ENCODE measurements around the gene ZNF665.
A peak's percentile ranks its signal among the peaks of the same experiment; 100 is the strongest.
"Not testable (repeated sequence)": the region's sequence is repeated elsewhere in the genome, so short reads cannot be mapped to it uniquely, and the experiment has no call there.

The ZNF665 gene

GRCh38 chr19:53192771-53193534, at the start of gene ZNF665:
ZNF665 (minus strand) TSS chr19:53193358; CDS start chr19:53182898, 10,460 bp downstream.
- peak within 1 kb of the TSS; percentile 68 to 69 for H3K4me3 ChIP-seq
- peak; percentile 87 to 93 for DNase-seq
- H3K9me3 ChIP-seq, result no peaks in the 10 kb centered on the region
- no peaks in the 10 kb centered on the region for H3K27me3 ChIP-seq
- intact Hi-C loops (cut with DNase I; ENCODE audit: low total_unique reads), result loop anchor here (10.0 kb wide), 2 partner anchors 62 to 142 kb away; partner anchors contain the start of genes VN1R2, ZNF677 and ZNF845
- H3K36me3 ChIP-seq, result peaks cover 0 to 4% (median 0%) of the 10 kb centered on the region in 3 donors
- peaks cover 0 to 25% (median 13%) of the 10 kb centered on the region in 4 donors for H3K4me1 ChIP-seq
- TF ChIP-seq CTCF (IDR thresholded peaks at IDR 0.05), result no peak
- H3K27ac ChIP-seq, result peak within 1 kb of the TSS; percentile 73 to 78

GRCh38 chr19:53237114-53237777, 44.1 kb upstream of the ZNF665 start:
- no peak for DNase-seq
- Histone ChIP-seq H3K27me3 (no peaks in the 10 kb centered on the region), H3K4me1 (no peaks in the 10 kb centered on the region), H3K9me3 (peaks cover 25 to 100% (median 100%) of the 10 kb centered on the region in 3 donors), H3K27ac (no peak overlapping the region), H3K36me3 (peaks cover 56 to 96% (median 91%) of the 10 kb centered on the region in 3 donors), H3K4me3 (no peak overlapping the region)
- no peak for TF ChIP-seq CTCF (IDR thresholded peaks at IDR 0.05)
- intact Hi-C loops (cut with DNase I; ENCODE audit: low total_unique reads), result no loop called here

- Histone ChIP-seq H3K4me1 (no peaks in the 10 kb centered on the region), H3K4me3 (no peak overlapping the region), H3K27ac (no peak overlapping the region), H3K36me3 (peaks cover 5 to 32% (median 19%) of the 10 kb centered on the region in 3 donors), H3K9me3 (peaks cover 9 to 89% (median 78%) of the 10 kb centered on the region in 3 donors), H3K27me3 (no peaks in the 10 kb centered on the region)
- intact Hi-C loops (cut with DNase I; ENCODE audit: low total_unique reads), result no loop called here
- no peak for DNase-seq
- TF ChIP-seq CTCF (IDR thresholded peaks at IDR 0.05), result no peak
These were observed 31.4 kb upstream of the ZNF665 start for GRCh38 chr19:53224606-53225005.

GRCh38 chr19:53222716-53223115, 29.6 kb upstream of the ZNF665 start:
- DNase-seq; H3K4me1 ChIP-seq; H3K27me3 ChIP-seq; intact Hi-C loops (cut with DNase I; ENCODE audit: low total_unique reads); H3K27ac ChIP-seq; H3K4me3 ChIP-seq: not testable (repeated sequence)
- H3K36me3 ChIP-seq, result peaks cover under 1 to 24% (median 15%) of the 10 kb centered on the region in 3 donors
- peaks cover 7 to 89% (median 77%) of the 10 kb centered on the region in 3 donors for H3K9me3 ChIP-seq

GRCh38 chr19:53212703-53213320, 19.7 kb upstream of the ZNF665 start:
- no peak for DNase-seq
- no peak overlapping the region for H3K4me3 ChIP-seq
- no peak overlapping the region for H3K27ac ChIP-seq
- peaks cover 37 to 100% (median 97%) of the 10 kb centered on the region in 3 donors for H3K9me3 ChIP-seq
- peaks cover 39 to 75% (median 70%) of the 10 kb centered on the region in 3 donors for H3K36me3 ChIP-seq
- TF ChIP-seq CTCF (IDR thresholded peaks at IDR 0.05), result no peak
- no peaks in the 10 kb centered on the region for H3K27me3 ChIP-seq
- no peaks in the 10 kb centered on the region for H3K4me1 ChIP-seq
- intact Hi-C loops (cut with DNase I; ENCODE audit: low total_unique reads), result no loop called here

- H3K4me3 ChIP-seq; H3K27ac ChIP-seq; DNase-seq; H3K27me3 ChIP-seq; intact Hi-C loops (cut with DNase I; ENCODE audit: low total_unique reads); H3K4me1 ChIP-seq: not testable (repeated sequence)
- peaks cover 37 to 100% (median 84%) of the 10 kb centered on the region in 3 donors for H3K9me3 ChIP-seq
- peaks cover 52 to 87% (median 79%) of the 10 kb centered on the region in 3 donors for H3K36me3 ChIP-seq
These were observed 18.4 kb upstream of the ZNF665 start for GRCh38 chr19:53211554-53211953.

Measured in tibial artery (tissue), 4 donors.